Kidney (tissue), 14 donors: ENCODE results near the gene GPR61. TPM values are rescaled to one million over a fixed set of nuclear protein-coding genes. Genes with fewer than 3 reads are reported as not detected.

Experiments used
- DNase-seq, 5 donors: peaks; one replicate each; pipeline ENCODE4 v3.0.0-alpha.2; 2013 to 2020
- FAIRE-seq: peaks from 2 replicates; lab custom pipeline; 2012; peaks lifted over from hg19 to GRCh38; lab: Jason Lieb, UNC
- H3K27ac ChIP-seq, 2 donors: one replicate each; pipeline ENCODE4 v1.7.0; 2013; ENCODE audit warnings: low read depth in 2 of 2, low read length in 2 of 2, inconsistent platforms in 1 of 2
- H3K27me3 ChIP-seq: one replicate; pipeline ENCODE4 v1.7.1; 2013; ENCODE audit warnings: low read length, inconsistent platforms; ENCODE audit not compliant: control insufficient read depth, insufficient read depth
- H3K36me3 ChIP-seq, 3 donors: one replicate each; pipeline versions ENCODE4 v1.7.0 to v1.7.1; 2013; ENCODE audit warnings: low read length in 3 of 3, control low read depth in 1 of 3, inconsistent platforms in 1 of 3; ENCODE audit not compliant: insufficient read depth in 3 of 3, control insufficient read depth in 2 of 3
- H3K4me1 ChIP-seq, 3 donors: one replicate each; pipeline versions ENCODE4 v1.7.0 to v1.7.1; 2013; ENCODE audit warnings: low read length in 3 of 3, inconsistent platforms in 1 of 3, low read depth in 1 of 3; ENCODE audit not compliant: control insufficient read depth in 2 of 3, insufficient read depth in 2 of 3
- H3K4me3 ChIP-seq, 3 donors: one replicate each; pipeline versions ENCODE4 v1.7.0 to v1.8.1; 2013; ENCODE audit warnings: low read length in 3 of 3, control low read depth in 1 of 3, inconsistent platforms in 1 of 3
- H3K9ac ChIP-seq, 3 donors: one replicate each; pipeline versions ENCODE4 v1.7.0 to v1.7.1; 2013; ENCODE audit warnings: low read length in 3 of 3, control low read depth in 1 of 3, inconsistent platforms in 1 of 3
- H3K9me3 ChIP-seq, 3 donors: one replicate each; pipeline versions ENCODE4 v1.7.0 to v1.7.1; 2013; ENCODE audit warnings: low read length in 3 of 3, control low read depth in 1 of 3, inconsistent platforms in 1 of 3; ENCODE audit not compliant: control insufficient read depth in 2 of 3, insufficient read depth in 1 of 3
- CTCF ChIP-seq: IDR thresholded peaks from 3 replicates; pipeline ENCODE4 v1.5.1; 2012; ENCODE audit warnings: mild to moderate bottlenecking, moderate library complexity, borderline replicate concordance; ENCODE audit not compliant: insufficient read depth; ENCODE audit errors: extremely low read depth
- intact Hi-C: fragments of 100-400 bp; cut with DNase I; formaldehyde crosslinking; loops from one replicate; pipeline ENCODE4 v1.11.1; 2022
- polyA plus RNA-seq: library from polyadenylated mRNA; stranded (reverse); fragments of 350-450 nt; fragmentation: Illumina TruSeq; extraction: RNeasy Lipid Tissue Mini Kit (QIAGEN cat#74804); gene quantifications from one replicate; pipeline ENCODE4 v1.2.3, GENCODE V29; 2014; ENCODE audit warnings: low read depth, low replicate concordance; ENCODE audit not compliant: insufficient read depth
- total RNA-seq: library from RNA; stranded (reverse); fragmentation: NEBNext Ultra II Directional; extraction: Animal tissue kit (Norgen Biotek cat#: 25700); gene quantifications from one replicate; pipeline ENCODE4 v1.2.1, GENCODE V29; 2021
- donor health status: control.
- donor health status: control.
- donor health status: control.
- donor health status: control.
- donor health status: control.
- donor health status: DM: yes; HTN: yes; CAD: no.
- donor health status: Normal renal cell carcinoma (clear cell type).

GPR61 gene
- total and polyA plus RNA-seq, 2 donors from 2014 or later = not detected

DNA sequence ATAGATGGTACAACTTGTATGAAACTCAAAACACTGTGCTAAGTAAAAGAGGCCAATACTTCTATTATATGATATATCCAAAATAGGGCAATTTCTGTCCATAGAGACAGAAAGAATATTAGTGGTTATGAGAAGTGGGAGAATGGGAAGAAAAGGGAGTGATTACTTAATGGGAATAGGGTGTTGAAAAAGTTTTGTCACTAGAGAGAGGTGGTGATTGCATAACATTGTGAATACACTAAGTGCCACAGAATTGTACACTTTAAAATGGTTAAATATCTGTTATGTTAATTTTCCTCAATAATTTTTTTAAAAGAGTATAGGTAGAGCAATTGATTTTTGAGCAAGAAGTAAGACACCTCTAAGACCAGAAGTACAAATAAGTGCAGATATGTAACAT lies 50.0 kb downstream of the GPR61 start:
- no peaks in the 10 kb centered on the region for H3K9me3 ChIP-seq
- no peak for DNase-seq
- FAIRE-seq = no peak
- TF ChIP-seq CTCF = no peak
- no peak overlapping the region for H3K9ac ChIP-seq
- no peak overlapping the region for H3K27ac ChIP-seq
- H3K4me3 ChIP-seq = no peak overlapping the region
- peaks cover 0 to 4% (median 0%) of the 10 kb centered on the region in 3 donors for H3K4me1 ChIP-seq
- H3K27me3 ChIP-seq = no peaks in the 10 kb centered on the region
- intact Hi-C loops = no loop called here
- H3K36me3 ChIP-seq = peaks cover 20 to 32% (median 23%) of the 10 kb centered on the region in 3 donors

DNA sequence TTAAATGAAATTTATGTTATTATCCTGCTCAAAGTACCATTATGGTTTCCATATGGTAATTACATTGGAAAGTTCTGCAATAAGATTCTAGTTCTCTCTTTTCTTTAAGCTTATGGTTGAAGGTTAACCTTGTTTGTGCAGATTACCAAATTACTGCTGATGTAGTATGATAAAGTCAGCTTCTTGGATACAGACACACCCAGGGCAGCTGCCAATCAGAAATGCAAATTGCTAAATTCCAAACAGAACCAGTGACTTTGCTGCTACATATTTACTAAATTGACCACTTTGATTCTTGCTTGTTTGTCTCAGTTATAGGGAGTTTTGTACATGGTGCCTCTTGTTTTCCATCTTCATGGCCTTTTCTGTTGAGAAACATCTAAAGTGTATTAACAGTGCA lies 53.2 kb downstream of the GPR61 start:
- intact Hi-C loops = no loop called here
- Histone ChIP-seq H3K27me3 (no peaks in the 10 kb centered on the region), H3K36me3 (peaks cover 7 to 16% (median 9%) of the 10 kb centered on the region in 3 donors), H3K4me3 (no peak overlapping the region), H3K9ac (no peak overlapping the region), H3K4me1 (peaks cover 0 to 5% (median 4%) of the 10 kb centered on the region in 3 donors), H3K9me3 (no peaks in the 10 kb centered on the region), H3K27ac (no peak overlapping the region)
- no peak for TF ChIP-seq CTCF
- no peak for DNase-seq
- no peak for FAIRE-seq

DNA sequence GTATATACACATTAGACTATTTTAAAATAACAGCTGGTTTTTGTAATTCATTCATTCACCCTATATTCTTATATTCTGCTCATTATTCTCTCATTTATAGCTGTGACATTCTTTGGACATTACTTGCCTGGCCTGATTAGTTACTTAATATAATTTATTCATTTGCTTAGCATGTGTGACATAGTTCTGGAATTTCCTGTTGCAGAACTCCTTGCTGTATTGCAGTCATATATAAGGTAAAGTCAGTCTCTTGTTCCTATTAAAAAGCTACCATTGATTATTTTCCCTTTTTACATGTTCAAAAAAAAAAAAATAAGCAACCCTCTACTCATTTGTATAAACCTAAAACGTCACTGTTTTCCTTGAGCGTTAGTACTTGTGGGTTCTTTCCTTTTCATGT lies 55.9 kb downstream of the GPR61 start:
- H3K27ac ChIP-seq = peak overlapping the region; percentile 4 to 57
- TF ChIP-seq CTCF = no peak
- intact Hi-C loops = no loop called here
- peaks cover 0 to 5% (median 4%) of the 10 kb centered on the region in 3 donors for H3K4me1 ChIP-seq
- peak in 2 of 5 donors; percentile 66 to 69 for DNase-seq
- no peaks in the 10 kb centered on the region for H3K27me3 ChIP-seq
- no peak overlapping the region for H3K4me3 ChIP-seq
- no peaks in the 10 kb centered on the region for H3K9me3 ChIP-seq
- no peak for FAIRE-seq
- H3K9ac ChIP-seq = peak overlapping the region in 2 of 3 donors; percentile 0 to 1
- peaks cover 0 to 12% (median 9%) of the 10 kb centered on the region in 3 donors for H3K36me3 ChIP-seq

Other genes with a start within 250 kb of the GPR61 start
- 0.19 TPM for gene MYBPHL, start 232.9 kb upstream of the GPR61 start, total RNA-seq
- not detected for gene MYBPHL, start 232.9 kb upstream of the GPR61 start, polyA plus RNA-seq
- gene SORT1, start 142.0 kb upstream of the GPR61 start, total RNA-seq = 169 TPM
- gene SORT1, start 142.0 kb upstream of the GPR61 start, polyA plus RNA-seq = 33.5 TPM
- gene PSMA5, start 113.4 kb upstream of the GPR61 start, total RNA-seq = 71.4 TPM
- 91.1 TPM for gene PSMA5, start 113.4 kb upstream of the GPR61 start, polyA plus RNA-seq
- gene SYPL2, start 73.3 kb upstream of the GPR61 start, total RNA-seq = 6.7 TPM
- 9.8 TPM for gene SYPL2, start 73.3 kb upstream of the GPR61 start, polyA plus RNA-seq
- 7.3 TPM for gene ATXN7L2, start 56.0 kb upstream of the GPR61 start, total RNA-seq
- gene ATXN7L2, start 56.0 kb upstream of the GPR61 start, polyA plus RNA-seq = 5.7 TPM
- 18.0 TPM for gene CYB561D1, start 45.8 kb upstream of the GPR61 start, total RNA-seq
- 5.2 TPM for gene CYB561D1, start 45.8 kb upstream of the GPR61 start, polyA plus RNA-seq
- gene AMIGO1, start 30.1 kb upstream of the GPR61 start, total RNA-seq = 8.5 TPM
- 5.1 TPM for gene AMIGO1, start 30.1 kb upstream of the GPR61 start, polyA plus RNA-seq
- 8.0 TPM for gene GNAI3, start 8.7 kb downstream of the GPR61 start, total RNA-seq
- 4.2 TPM for gene GNAI3, start 8.7 kb downstream of the GPR61 start, polyA plus RNA-seq
- not detected for gene GNAT2, start 79.7 kb downstream of the GPR61 start, total RNA-seq
- not detected for gene GNAT2, start 79.7 kb downstream of the GPR61 start, polyA plus RNA-seq
- gene AMPD2, start 80.0 kb downstream of the GPR61 start, total RNA-seq = 55.3 TPM
- 21.1 TPM for gene AMPD2, start 80.0 kb downstream of the GPR61 start, polyA plus RNA-seq
- gene GSTM4, start 116.2 kb downstream of the GPR61 start, total RNA-seq = 34.0 TPM
- 117 TPM for gene GSTM4, start 116.2 kb downstream of the GPR61 start, polyA plus RNA-seq
- 47.1 TPM for gene GSTM2, start 128.2 kb downstream of the GPR61 start, total RNA-seq
- 116 TPM for gene GSTM2, start 128.2 kb downstream of the GPR61 start, polyA plus RNA-seq
- not detected for gene GSTM1, start 147.9 kb downstream of the GPR61 start, total RNA-seq
- 61.2 TPM for gene GSTM1, start 147.9 kb downstream of the GPR61 start, polyA plus RNA-seq
- 4.2 TPM for gene GSTM5, start 172.4 kb downstream of the GPR61 start, total RNA-seq
- gene GSTM5, start 172.4 kb downstream of the GPR61 start, polyA plus RNA-seq = 9.1 TPM
- gene GSTM3, start 201.2 kb downstream of the GPR61 start, total RNA-seq = 54.7 TPM
- gene GSTM3, start 201.2 kb downstream of the GPR61 start, polyA plus RNA-seq = 405 TPM
- 1.8 TPM for gene EPS8L3, start 224.1 kb downstream of the GPR61 start, total RNA-seq
- gene EPS8L3, start 224.1 kb downstream of the GPR61 start, polyA plus RNA-seq = not detected